Body of pancreas (tissue), 4 donors: ENCODE data around the gene HS6ST3. TPM values are rescaled to one million over a fixed set of nuclear protein-coding genes. Genes with fewer than 3 reads are reported as not detected.

ENCODE experiments used
- ATAC-seq: fragments of 150-250 bp; one replicate; pipeline ENCODE4 v1.9.1; 2016
- DNase-seq, 4 donors: peaks; one replicate each; pipeline ENCODE4 v3.0.0-alpha.2; 2019
- H3K27ac ChIP-seq, 4 donors: fragments of 200-600 bp; sonication (generic); 1 replicate in 3 of 4; 2 replicates in 1 of 4; pipeline versions ENCODE4 v1.5.1 to v1.6.1; 2016 to 2019; ENCODE audit warnings: mild to moderate bottlenecking in 1 of 4, mixed read lengths in 1 of 4, moderate library complexity in 1 of 4
- H3K27me3 ChIP-seq, 2 donors: fragments of 200-600 bp; sonication (generic); one replicate each; pipeline ENCODE4 v1.6.0; 2016; ENCODE audit warnings: mild to moderate bottlenecking in 1 of 2
- H3K36me3 ChIP-seq, 2 donors: fragments of 200-600 bp; sonication (generic); replicated peaks in 1 of 2; 2 replicates each; pipeline ENCODE4 v1.5.1; 2016; ENCODE audit warnings: low read depth in 2 of 2; ENCODE audit not compliant: insufficient read depth in 1 of 2
- H3K4me1 ChIP-seq: fragments of 200-600 bp; sonication (generic); one replicate; pipeline ENCODE4 v1.6.0; 2016
- H3K4me3 ChIP-seq, 2 donors: fragments of 200-600 bp; sonication (generic); 1 replicate in 1 of 2; 2 replicates in 1 of 2; pipeline ENCODE4 v1.5.1; 2016 to 2019
- H3K9me3 ChIP-seq, 3 donors: fragments of 200-600 bp; sonication (generic); 1 replicate in 2 of 3; 2 replicates in 1 of 3; pipeline ENCODE4 v1.5.1; 2016
- CTCF ChIP-seq, 7 experiments: fragments of 450-650 bp in 4 of 7; fragments of 200-600 bp in 3 of 7; sonication (generic) in 3 of 7; IDR thresholded peaks; one replicate each; pipeline ENCODE4 v1.5.1; 2016 to 2019; ENCODE audit warnings: antibody characterized with exemption in 7 of 7
- POLR2A ChIP-seq, 3 donors: fragments of 450-650 bp; IDR thresholded peaks; one replicate each; pipeline ENCODE4 v1.6.1; 2016; ENCODE audit warnings: antibody characterized with exemption in 3 of 3, mild to moderate bottlenecking in 2 of 3
- WGBS, 2 donors: methylation state at CpG; one replicate each; pipeline ENCODE4 v1.1.5; 2017; 5-methylcytosine and 5-hydroxymethylcytosine counted together
- intact Hi-C: fragments of 100-400 bp; cut with DNase I; formaldehyde crosslinking; loops from one replicate; pipeline ENCODE4 v1.15.1; 2023
- microRNA-seq, 2 donors: library from miRNA; unstranded; fragments of <30 nt; microRNA quantifications; one replicate each; pipeline ENCODE4, GENCODE V29; 2016; ENCODE audit warnings: borderline number of aligned reads in 2 of 2, borderline replicate concordance in 2 of 2
- total RNA-seq, 2 donors: library from RNA; depleted of rRNA; stranded (reverse); fragments of >200 nt; gene quantifications; one replicate each; pipeline ENCODE4 v1.1.0, GENCODE V29; 2016

HS6ST3 gene
- total RNA-seq, 2 donors from 2014 or later = 1.3 to 2.3 TPM

- H3K36me3 ChIP-seq = no peaks in the 10 kb centered on the region
- no peaks in the 10 kb centered on the region for H3K9me3 ChIP-seq
- no peak overlapping the region for H3K27ac ChIP-seq
- DNase-seq (no peak), ATAC-seq (no peak)
- no peak overlapping the region for H3K4me3 ChIP-seq
- no peak for TF ChIP-seq POLR2A (IDR thresholded peaks at IDR 0.05)
- TF ChIP-seq CTCF (IDR thresholded peaks at IDR 0.05) = no peak
- intact Hi-C loops = no loop called here
- H3K27me3 ChIP-seq = no peaks in the 10 kb centered on the region
- no peaks in the 10 kb centered on the region for H3K4me1 ChIP-seq
- 42 to 47% methylated on average over 2 of the region's 2 CpGs for WGBS, 2 donors
These were observed 781.6 kb downstream of the HS6ST3 start for GRCh38 chr13:96871469-96871868.

GRCh38 chr13:96880419-96880818 lies 790.5 kb downstream of the HS6ST3 start:
- Histone ChIP-seq H3K27ac (no peak overlapping the region), H3K9me3 (no peaks in the 10 kb centered on the region), H3K4me1 (no peaks in the 10 kb centered on the region), H3K27me3 (no peaks in the 10 kb centered on the region), H3K36me3 (no peaks in the 10 kb centered on the region), H3K4me3 (no peak overlapping the region)
- DNase-seq (no peak), ATAC-seq (no peak)
- no peak for TF ChIP-seq POLR2A (IDR thresholded peaks at IDR 0.05)
- no peak for TF ChIP-seq CTCF (IDR thresholded peaks at IDR 0.05)
- intact Hi-C loops = no loop called here

Small RNA genes lying within 50 kb of the gene (microRNA-seq; reads per million reads assigned to microRNA genes)
- 0 reads per million in 2 donors for gene MIR4501

Other genes with a start within 250 kb of the HS6ST3 start
- 10 to 100 TPM; 49.8 TPM for gene UGGT2, start 36.7 kb upstream of the HS6ST3 start, total RNA-seq